Bone marrow (tissue), 2 donors: ENCODE results near the gene NPAS2.
A peak's percentile ranks its signal among the peaks of the same experiment; 100 is the strongest.

Experiments used
- DNase-seq, 2 donors: peaks; one replicate each; lab custom pipeline; 2025; lab: John Stamatoyannopoulos, UW

The NPAS2 gene

DNA sequence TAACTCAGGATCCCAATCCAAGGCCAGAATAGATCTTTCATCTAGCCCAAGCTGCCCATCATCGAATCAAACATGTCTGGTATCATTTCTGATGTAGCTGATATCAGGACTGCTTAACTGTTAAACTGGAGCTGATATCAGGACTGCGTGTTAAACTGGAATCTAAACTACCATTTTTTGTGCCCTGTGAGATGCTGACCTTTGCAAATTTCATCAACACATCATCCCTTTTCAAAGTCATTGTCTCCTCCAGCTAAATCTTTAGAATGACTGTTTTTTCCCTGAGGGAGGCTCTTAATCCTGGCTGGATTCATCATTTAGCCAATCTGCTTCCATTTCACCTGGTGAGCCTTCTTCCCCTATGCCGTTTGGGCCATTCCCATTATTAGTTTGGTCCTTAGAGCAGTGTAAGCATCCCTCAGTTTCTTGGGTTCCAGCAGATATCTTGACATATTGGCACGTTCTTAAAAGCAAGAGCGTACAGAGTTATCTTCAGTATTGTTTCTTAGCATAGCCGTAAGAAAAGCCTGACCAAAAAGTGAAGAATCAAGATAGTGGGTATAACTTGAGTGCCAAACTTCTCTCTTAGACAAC lies 194.4 kb downstream of the NPAS2 start:
- DNase-seq: no peak

DNA sequence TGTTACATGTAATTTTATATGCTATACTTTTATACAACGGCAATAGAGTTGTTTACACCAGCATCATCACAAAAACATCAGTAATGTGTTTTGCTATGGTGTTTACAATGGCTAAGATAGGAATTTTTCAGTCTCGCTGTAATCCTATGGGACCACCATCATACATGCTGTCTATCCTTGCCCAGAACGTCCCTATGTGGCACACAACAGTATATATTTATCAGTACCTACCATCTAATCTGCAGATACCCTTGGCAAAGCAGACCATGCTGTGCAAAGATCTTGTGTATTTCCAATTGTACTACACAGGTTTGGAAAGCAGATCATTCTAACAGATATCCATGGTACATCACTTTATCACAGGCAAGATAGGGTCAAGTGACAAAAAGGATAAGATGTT lies 197.4 kb downstream of the NPAS2 start:
- no peak for DNase-seq

DNA sequence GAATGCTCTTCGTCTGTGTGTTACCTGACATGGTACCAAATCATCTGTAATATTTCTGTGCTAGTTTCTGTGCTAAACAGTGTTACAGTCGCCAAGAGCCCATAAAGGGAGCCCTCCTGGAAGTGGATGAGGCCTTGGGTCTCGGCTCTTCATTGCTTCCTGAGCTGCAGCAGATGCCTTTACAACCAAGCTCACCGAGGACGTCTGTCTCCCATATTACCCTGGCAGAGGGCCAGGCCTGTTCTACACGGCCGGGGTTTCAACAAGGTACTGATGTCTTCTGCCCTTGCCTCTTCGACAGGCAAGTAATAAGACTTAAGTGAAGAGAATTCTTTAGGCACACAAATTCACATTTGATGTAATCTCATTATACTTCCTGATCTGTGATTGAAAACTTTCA lies 199.0 kb downstream of the NPAS2 start:
- no peak for DNase-seq

- DNase-seq: no peak
Observed at GRCh38 chr2:101022221-101022620, 202.3 kb downstream of the NPAS2 start.

DNA sequence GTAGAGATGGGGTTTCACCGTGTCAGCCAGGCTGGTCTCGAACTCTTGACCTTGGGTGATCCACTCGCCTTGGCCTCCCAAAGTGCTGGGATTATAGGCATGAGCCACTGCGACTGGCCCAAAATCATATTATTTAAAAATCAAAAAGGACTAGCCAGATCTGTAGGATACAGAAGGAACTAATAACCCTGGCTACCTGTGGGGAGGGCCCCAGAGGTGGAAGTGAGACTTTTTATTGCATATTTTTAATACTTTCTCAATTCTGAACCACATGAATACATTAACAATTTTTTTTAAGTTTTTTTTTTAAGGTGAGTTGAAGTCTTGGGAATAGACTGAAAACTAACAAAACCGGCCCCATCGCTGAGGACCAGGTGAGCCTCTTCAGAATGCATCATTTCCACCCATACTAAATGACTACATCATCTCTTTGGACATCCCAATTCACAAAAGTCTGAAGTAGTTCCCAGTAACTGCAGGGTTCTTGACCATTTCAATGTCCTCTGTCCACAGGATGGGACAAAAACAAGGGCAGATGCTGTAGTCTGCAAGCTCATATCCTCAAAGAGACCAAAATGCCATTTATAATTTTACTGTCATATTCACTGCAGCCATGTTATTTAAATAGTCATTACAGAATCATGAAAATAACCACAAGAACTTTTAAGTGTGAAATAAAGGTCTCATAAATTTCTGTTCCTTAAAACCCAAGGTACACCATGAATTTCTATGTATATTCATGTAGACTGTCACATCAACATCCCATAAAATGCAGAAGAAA lies 203.6 kb downstream of the NPAS2 start:
- no peak for DNase-seq

GRCh38 chr2:101025561-101025960 lies 205.6 kb downstream of the NPAS2 start:
- no peak for DNase-seq

DNA sequence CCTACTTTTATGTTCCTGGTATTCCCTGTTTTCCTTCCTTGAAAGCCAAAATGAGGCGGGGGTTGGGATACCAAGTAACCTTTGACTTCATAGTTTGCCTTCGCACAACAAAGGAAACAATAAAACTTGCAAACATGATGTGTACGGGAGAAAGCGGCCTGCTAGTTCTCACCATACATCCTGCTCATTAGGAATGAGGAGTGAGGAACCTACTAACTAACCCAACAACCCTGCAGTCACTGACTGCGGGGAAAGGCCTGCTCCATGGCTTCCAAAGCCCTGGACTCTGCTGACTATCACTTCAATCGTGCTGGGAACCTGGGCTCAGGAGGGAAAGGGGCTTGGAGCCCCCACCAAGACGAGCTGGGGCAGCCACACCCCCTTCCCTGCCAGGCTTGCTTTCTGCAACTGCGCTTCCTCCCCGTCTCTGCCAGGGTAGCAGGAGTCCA lies 206.3 kb downstream of the NPAS2 start:
- no peak for DNase-seq

DNA sequence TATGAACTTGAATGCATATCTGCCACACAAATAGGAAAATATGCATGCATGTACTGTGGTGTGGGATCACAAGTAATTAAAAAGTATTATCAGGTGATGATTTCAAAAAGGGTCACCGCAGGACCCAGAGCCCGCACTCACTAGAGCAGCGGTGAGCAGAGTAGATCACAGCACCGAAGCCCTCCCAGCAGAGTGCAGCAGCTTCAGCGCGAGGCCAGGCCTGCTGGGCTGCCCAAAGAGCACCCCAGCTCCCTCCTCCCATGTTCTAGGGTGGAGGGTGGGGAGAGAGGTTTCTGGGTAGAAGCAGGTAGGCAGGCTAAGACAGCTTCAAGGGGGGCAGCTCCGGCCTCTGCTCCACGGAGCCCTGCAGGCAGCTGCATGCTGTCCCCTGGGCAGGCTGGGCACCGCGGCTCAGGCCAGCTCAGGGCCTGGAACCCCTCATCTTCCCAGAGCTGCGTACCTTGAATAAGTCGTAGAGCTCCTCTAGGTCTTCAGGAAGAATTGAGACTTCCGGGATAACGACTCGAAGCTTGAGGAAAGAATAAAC lies 207.1 kb downstream of the NPAS2 start:
- no peak for DNase-seq

- no peak for DNase-seq
Observed at GRCh38 chr2:101027852-101028251, 207.9 kb downstream of the NPAS2 start.

DNA sequence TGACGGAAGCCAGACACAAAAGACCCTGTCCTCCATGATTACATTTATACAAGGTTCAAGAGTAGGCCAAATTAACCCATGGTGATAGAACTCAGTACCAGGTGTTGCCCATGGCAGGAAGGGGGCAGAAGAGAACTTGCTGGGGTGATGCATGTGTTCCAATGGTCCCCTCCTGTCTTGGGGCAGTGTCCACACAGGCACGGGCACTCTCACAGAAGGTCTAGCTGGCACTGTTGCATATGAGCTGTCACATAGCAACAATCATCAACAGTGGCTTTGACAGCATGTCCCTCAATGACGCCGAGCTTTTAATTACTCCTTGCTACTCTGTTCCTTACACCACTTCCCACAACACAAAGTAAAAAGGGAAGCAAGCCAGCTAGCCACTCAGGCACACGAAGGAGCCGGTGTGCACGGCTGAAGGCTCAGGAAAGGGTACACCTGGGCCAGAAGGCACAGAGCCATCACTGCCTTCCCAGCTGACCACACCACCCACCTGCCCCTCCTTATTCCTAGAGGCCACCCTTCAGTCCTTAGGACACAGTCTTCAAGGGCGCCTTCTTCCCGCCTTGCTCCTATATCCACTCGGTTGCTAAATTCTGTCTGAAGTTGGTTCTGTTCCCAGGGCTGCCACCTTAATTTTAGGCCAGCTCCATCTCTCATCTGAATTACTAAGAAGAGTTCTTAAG lies 211.1 kb downstream of the NPAS2 start:
- no peak for DNase-seq

DNA sequence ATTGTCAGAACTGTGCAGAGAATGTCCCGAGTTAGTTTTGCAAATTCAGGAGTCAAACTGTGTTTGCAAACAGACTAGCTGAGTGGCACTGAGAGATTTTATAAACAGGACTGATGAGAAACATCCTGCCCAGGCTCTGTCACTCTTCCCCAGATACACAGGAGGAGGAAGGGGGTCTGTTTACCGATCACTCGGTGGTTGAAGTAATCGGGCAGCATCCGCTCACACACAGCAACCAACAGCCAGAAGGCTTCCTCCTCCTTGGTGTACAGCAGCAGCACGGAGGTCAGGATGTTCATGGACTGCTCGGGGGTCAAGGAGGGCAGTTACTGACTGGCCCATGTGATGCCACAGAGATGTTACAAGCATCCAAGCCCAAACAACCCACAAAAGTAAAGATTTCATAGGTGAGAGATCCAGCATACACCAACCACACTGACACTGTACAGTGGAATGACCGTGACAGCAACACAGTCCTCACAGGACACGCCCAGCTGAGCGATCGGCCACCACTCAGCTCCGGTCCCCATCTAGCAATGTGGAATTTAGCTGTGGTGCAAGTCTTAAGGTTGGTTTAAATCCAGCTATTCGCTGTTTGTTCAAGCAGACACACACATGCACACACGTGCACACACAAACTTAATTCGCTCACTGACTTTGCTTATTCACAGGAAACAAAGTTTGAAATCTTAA lies 212.3 kb downstream of the NPAS2 start:
- no peak for DNase-seq

- peak in 1 of 2 donors; percentile 4 for DNase-seq
Observed at GRCh38 chr2:101036562-101036961, 216.6 kb downstream of the NPAS2 start.

DNA sequence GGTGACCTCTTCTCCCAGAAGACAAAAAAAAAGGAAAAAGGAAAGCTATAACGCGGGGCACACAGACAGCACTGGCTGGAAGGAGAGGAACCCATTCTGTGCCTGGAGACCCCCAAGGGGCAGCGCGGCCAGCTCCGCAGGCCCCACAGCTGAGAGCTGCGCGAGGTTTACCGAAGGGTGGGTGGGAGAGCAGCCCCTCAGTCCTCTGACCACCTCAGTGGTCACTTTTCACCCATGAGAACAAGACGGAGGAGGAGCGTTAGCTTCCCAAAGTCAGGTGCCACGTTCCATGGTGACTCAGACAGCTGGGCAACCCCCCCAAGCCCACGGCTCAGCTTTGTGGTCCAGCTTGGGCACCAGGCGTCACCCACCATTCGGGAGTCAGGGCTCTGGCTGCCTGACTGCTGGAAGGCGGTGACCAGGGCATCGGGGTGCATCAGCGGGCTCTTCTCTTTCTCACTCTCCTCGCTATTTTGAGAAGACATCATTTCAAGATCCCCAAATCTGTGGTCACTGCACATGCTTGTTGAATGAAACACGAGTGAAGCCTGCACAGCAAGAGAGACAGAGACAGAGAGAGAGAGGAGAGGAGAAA lies 217.3 kb downstream of the NPAS2 start:
- DNase-seq: no peak

GRCh38 chr2:101038455-101039255 lies 218.7 kb downstream of the NPAS2 start:
- DNase-seq: peak in 1 of 2 donors; percentile 4

- no peak for DNase-seq
Observed at GRCh38 chr2:101040072-101040471, 220.1 kb downstream of the NPAS2 start.

GRCh38 chr2:101040761-101041160 lies 220.8 kb downstream of the NPAS2 start:
- DNase-seq: no peak

GRCh38 chr2:101041413-101041812 lies 221.5 kb downstream of the NPAS2 start:
- no peak for DNase-seq

DNA sequence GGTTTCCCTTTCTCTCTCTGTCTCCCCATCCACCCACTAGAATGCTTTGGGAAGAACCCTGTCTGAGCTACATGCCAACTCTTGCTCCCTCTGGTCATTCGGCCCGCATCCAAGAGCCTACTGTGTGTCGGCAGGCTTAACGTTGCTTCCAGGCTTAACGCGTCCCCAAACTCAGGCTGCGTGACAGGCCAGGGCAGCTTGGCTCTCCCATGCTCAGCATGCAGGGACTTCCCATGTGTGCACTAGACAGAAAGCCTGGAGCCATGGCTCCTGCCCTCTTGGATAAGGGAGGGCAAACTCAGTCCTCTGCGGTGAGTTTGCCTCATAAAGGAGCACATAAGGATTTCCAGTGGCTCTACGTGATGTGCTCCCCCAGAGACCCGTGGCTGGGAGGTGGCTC lies 225.4 kb downstream of the NPAS2 start:
- DNase-seq: no peak
